ENCODE data around the gene CDK14.

Gene CDK14

GRCh38 chr7:90715067-90715466 is 118.9 kb downstream of the CDK14 start:
- H3K4me1 ChIP-seq (ENCODE audit: control insufficient read depth in 1 of 2, insufficient read depth in 1 of 2, low read depth in 1 of 2, low read length in 1 of 2) = no peaks in the 10 kb centered on the region
- no peaks in the 10 kb centered on the region for H3K27me3 ChIP-seq
- H3K9me3 ChIP-seq = no peaks in the 10 kb centered on the region
- TF ChIP-seq CTCF (IDR thresholded peaks at IDR 0.05) = no peak
- no peak overlapping the region for H3K4me3 ChIP-seq (ENCODE audit: low read depth in 1 of 2, low read length in 1 of 2)
- H3K36me3 ChIP-seq = no peaks in the 10 kb centered on the region
- no peak overlapping the region for H3K27ac ChIP-seq

- H3K4me3 ChIP-seq (ENCODE audit: low read depth in 1 of 2, low read length in 1 of 2) = no peak overlapping the region
- H3K27me3 ChIP-seq = no peaks in the 10 kb centered on the region
- H3K36me3 ChIP-seq = no peaks in the 10 kb centered on the region
- H3K27ac ChIP-seq = no peak overlapping the region
- H3K9me3 ChIP-seq = no peaks in the 10 kb centered on the region
- H3K4me1 ChIP-seq (ENCODE audit: control insufficient read depth in 1 of 2, insufficient read depth in 1 of 2, low read depth in 1 of 2, low read length in 1 of 2) = no peaks in the 10 kb centered on the region
- no peak for TF ChIP-seq CTCF (IDR thresholded peaks at IDR 0.05)
Measured at GRCh38 chr7:90717296-90718060, 121.4 kb downstream of the CDK14 start.

- no peaks in the 10 kb centered on the region for H3K4me1 ChIP-seq (ENCODE audit: control insufficient read depth in 1 of 2, insufficient read depth in 1 of 2, low read depth in 1 of 2, low read length in 1 of 2)
- H3K9me3 ChIP-seq = no peaks in the 10 kb centered on the region
- no peak overlapping the region for H3K27ac ChIP-seq
- H3K36me3 ChIP-seq = no peaks in the 10 kb centered on the region
- TF ChIP-seq CTCF (IDR thresholded peaks at IDR 0.05) = no peak
- no peaks in the 10 kb centered on the region for H3K27me3 ChIP-seq
- no peak overlapping the region for H3K4me3 ChIP-seq (ENCODE audit: low read depth in 1 of 2, low read length in 1 of 2)
Measured at GRCh38 chr7:90719155-90719554, 123.0 kb downstream of the CDK14 start.

DNA sequence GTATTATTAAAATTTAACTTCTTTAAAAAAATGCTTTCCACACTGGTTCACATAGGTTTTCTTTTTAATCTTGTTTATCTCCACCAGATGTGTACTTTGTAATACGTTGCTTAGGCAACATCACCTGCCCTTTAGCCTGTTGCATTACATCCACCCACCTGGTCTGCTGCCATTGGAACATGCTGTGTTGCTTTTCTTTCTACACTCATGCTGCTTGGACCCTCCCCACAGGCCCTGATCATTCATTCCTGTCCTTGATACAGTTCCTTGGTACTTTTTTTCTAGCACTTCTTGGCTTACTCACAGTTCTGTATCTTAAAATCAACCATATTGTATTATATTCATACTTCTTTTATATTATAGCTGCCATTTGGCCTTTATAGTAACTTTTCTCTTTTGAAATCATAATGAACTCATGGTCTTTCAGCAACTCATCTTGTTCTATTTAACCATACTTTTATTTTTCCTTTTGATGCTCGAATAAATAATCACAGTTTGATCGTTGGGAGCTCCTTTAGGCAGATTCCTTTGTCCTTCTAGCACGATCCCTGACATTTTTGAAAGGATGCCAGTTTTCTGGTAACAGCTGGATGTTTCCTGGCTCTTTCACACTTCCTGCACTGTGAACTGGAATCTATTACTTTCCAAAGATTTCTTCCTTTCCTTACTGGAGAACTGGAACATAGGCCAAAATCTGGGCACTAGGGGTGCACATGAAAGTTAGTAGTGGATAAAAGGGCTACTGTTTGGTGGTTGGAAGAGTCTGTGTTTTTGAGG is 125.1 kb downstream of the CDK14 start:
- no peak overlapping the region for H3K4me3 ChIP-seq (ENCODE audit: low read depth in 1 of 2, low read length in 1 of 2)
- H3K27ac ChIP-seq = no peak overlapping the region

GRCh38 chr7:90721869-90722431 is 125.8 kb downstream of the CDK14 start:
- no peak overlapping the region for H3K4me3 ChIP-seq (ENCODE audit: low read depth in 1 of 2, low read length in 1 of 2)
- H3K9me3 ChIP-seq = no peaks in the 10 kb centered on the region
- TF ChIP-seq CTCF (IDR thresholded peaks at IDR 0.05) = no peak
- no peaks in the 10 kb centered on the region for H3K27me3 ChIP-seq
- no peaks in the 10 kb centered on the region for H3K36me3 ChIP-seq
- H3K4me1 ChIP-seq (ENCODE audit: control insufficient read depth in 1 of 2, insufficient read depth in 1 of 2, low read depth in 1 of 2, low read length in 1 of 2) = no peaks in the 10 kb centered on the region
- no peak overlapping the region for H3K27ac ChIP-seq

More for the DNA sequence above, 125.1 kb downstream of the CDK14 start:
- Histone ChIP-seq H3K9me3 (no peaks in the 10 kb centered on the region), H3K27me3 (no peaks in the 10 kb centered on the region), H3K36me3 (no peaks in the 10 kb centered on the region), H3K4me1 (ENCODE audit: control insufficient read depth in 1 of 2, insufficient read depth in 1 of 2, low read depth in 1 of 2, low read length in 1 of 2) (no peaks in the 10 kb centered on the region)
- TF ChIP-seq CTCF (IDR thresholded peaks at IDR 0.05) = no peak

Data from neutrophil (primary cell).